Nephron progenitor cell (in vitro differentiated cells): ENCODE measurements around the gene GORASP2.
A peak's percentile ranks its signal among the peaks of the same experiment; 100 is the strongest.

Experiments
- DNase-seq: peaks from one replicate; pipeline ENCODE4 v3.0.0; 2021
- H3K27ac Mint-ChIP-seq: 2 replicates; pipeline ENCODE4 v1.8.0; 2021; ENCODE audit warnings: mild to moderate bottlenecking, moderate library complexity, mixed read lengths
- H3K27me3 Mint-ChIP-seq: 2 replicates; pipeline ENCODE4 v1.8.0; 2021; ENCODE audit warnings: mild to moderate bottlenecking, low read depth, mixed read lengths; ENCODE audit not compliant: poor library complexity
- H3K36me3 Mint-ChIP-seq: 2 replicates; pipeline ENCODE4 v1.8.0; 2021; ENCODE audit warnings: low read depth, mixed read lengths
- H3K4me1 Mint-ChIP-seq: 2 replicates; pipeline ENCODE4 v1.8.0; 2021; ENCODE audit warnings: mixed read lengths
- H3K4me3 Mint-ChIP-seq: 2 replicates; pipeline ENCODE4 v1.8.0; 2021; ENCODE audit warnings: mild to moderate bottlenecking, moderate library complexity, mixed read lengths
- H3K9me3 Mint-ChIP-seq: 2 replicates; pipeline ENCODE4 v1.8.0; 2021; ENCODE audit warnings: mild to moderate bottlenecking, moderate library complexity, mixed read lengths
- TF ChIP-seq, protein P1 (sequence below): fragments of 200-600 bp; sonication (generic); IDR thresholded peaks from 2 replicates; pipeline ENCODE4 v1.5.0; 2021; ENCODE audit warnings: antibody characterized with exemption

The GORASP2 gene

DNA sequence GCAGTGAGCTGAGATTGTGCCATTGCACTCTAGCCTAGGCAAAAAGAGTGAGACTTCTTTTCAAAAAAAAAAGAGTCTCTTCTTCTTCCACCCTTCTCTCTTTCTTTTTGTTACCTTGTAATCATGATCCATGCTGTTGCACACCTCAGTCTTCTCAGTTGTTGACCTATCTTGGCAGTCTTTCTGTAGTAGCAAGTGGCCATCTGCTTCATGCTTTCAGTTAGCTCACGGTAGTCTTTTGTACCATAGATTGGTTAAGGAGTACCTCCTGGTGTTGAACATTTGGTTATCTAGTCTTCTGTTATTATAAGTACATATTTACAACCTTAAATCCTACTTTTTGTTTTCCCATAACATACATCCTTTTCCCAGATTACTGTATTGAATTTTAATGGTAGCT lies 3.1 kb downstream of the GORASP2 start:
- no peak for DNase-seq
- Mint-ChIP-seq H3K27me3 (peaks cover 7% of the 10 kb centered on the region), H3K27ac (peak overlapping the region; percentile 49), H3K9me3 (peaks cover 7% of the 10 kb centered on the region), H3K36me3 (peaks cover 30% of the 10 kb centered on the region), H3K4me1 (peaks cover 36% of the 10 kb centered on the region), H3K4me3 (peak overlapping the region; percentile 61)
- TF ChIP-seq, protein P1, sequence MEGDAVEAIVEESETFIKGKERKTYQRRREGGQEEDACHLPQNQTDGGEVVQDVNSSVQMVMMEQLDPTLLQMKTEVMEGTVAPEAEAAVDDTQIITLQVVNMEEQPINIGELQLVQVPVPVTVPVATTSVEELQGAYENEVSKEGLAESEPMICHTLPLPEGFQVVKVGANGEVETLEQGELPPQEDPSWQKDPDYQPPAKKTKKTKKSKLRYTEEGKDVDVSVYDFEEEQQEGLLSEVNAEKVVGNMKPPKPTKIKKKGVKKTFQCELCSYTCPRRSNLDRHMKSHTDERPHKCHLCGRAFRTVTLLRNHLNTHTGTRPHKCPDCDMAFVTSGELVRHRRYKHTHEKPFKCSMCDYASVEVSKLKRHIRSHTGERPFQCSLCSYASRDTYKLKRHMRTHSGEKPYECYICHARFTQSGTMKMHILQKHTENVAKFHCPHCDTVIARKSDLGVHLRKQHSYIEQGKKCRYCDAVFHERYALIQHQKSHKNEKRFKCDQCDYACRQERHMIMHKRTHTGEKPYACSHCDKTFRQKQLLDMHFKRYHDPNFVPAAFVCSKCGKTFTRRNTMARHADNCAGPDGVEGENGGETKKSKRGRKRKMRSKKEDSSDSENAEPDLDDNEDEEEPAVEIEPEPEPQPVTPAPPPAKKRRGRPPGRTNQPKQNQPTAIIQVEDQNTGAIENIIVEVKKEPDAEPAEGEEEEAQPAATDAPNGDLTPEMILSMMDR = no peak

DNA sequence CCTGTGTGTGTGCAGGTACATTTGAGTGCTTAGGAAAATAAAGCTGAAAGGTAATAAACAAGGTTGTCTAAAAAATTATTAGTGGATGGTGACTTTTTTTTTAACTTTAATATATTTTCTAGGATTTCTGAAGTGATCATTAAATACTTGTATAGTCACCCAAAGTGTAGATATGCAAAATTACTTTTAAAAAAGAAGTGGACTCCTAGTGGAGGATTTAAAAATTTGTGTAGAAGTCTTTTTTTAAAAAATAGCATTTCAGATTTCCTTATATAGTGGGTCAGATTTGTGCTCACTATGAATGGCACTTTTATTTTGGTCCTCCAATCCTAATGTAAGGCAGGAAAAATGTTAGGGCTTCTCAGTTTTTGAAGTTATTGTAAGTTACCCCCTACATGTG lies 3.9 kb downstream of the GORASP2 start:
- Mint-ChIP-seq H3K27ac (no peak overlapping the region), H3K4me3 (no peak overlapping the region), H3K4me1 (peaks cover 34% of the 10 kb centered on the region), H3K36me3 (peaks cover 28% of the 10 kb centered on the region), H3K27me3 (peaks cover 7% of the 10 kb centered on the region), H3K9me3 (peaks cover 2% of the 10 kb centered on the region)
- no peak for DNase-seq
- TF ChIP-seq, protein P1 = no peak

DNA sequence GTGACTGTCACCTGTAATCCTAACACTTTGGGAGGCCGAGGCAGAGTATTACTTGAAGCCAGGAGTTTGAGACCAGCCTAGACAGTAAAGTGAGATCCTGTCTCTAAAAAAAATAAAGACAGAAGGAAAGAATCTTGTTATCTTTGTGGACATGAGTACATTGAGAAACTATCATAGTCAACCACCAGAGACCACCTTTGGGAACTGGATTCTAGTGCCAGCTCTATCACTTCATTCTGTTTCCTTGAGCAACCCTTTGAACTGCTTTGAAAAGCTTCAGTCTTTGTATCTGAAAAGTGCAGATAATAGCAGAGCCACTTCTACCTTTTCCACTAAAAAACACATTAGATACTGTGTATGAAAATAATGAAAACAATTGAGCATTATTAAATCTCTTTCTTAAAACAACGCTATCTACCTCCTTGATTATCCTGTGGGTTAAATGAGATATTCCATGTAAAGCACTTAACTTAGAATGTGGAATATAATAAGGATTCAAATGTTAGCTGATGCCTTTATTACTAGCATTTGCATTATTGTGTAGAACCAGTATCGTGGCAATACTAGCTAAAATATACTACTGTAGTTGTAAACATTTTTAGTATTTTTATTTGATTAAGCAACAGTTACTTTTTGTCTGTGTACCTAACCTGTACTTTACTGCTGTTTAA lies 8.8 kb downstream of the GORASP2 start:
- H3K36me3 Mint-ChIP-seq = peaks cover 35% of the 10 kb centered on the region
- no peak for DNase-seq
- H3K27ac Mint-ChIP-seq = peak overlapping the region; percentile 93
- TF ChIP-seq, protein P1 = no peak
- H3K4me3 Mint-ChIP-seq = no peak overlapping the region
- H3K4me1 Mint-ChIP-seq = no peaks in the 10 kb centered on the region
- H3K9me3 Mint-ChIP-seq = no peaks in the 10 kb centered on the region
- H3K27me3 Mint-ChIP-seq = peaks cover 4% of the 10 kb centered on the region

DNA sequence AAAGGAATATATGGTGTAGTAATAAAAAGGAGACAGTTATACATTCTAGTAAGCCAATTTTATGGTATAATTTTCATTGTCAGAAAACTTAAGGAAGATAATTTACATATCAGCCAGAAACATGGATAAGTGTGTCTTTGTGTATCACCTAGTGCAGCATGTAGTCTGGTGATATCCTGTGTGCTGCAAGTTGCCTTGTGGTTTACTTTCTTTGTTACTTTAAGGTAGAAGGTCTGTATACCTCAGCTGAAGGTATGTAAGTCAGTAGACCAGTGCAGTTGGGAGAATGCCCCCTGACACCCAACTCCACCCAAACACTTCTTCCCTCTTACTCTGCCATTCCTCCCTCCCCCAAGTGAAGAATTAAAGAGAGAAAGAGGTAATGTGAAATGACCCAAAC lies 11.0 kb downstream of the GORASP2 start:
- Mint-ChIP-seq H3K9me3 (no peaks in the 10 kb centered on the region), H3K27me3 (peaks cover 4% of the 10 kb centered on the region), H3K27ac (peak overlapping the region; percentile 27), H3K4me1 (peaks cover 4% of the 10 kb centered on the region), H3K36me3 (peaks cover 33% of the 10 kb centered on the region), H3K4me3 (no peak overlapping the region)
- TF ChIP-seq, protein P1 = no peak
- DNase-seq = no peak

DNA sequence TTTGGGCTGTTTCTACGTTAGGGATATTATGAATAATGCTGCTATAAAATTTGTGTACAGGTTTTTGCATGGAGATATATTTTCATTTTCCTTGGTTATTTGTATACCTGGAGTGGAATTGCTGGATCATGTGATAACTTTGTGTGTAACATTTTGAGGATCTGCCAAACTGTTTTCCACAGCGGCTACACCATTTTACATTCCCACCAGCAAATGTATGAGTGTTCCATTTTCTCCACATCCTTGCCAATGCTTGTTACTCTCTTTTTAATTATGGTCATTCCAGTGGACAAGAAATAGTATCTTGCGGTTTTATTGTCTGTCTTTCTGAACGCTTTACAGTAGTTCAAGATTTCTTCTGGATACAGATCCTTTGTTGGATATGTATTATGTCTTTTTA lies 13.6 kb downstream of the GORASP2 start:
- TF ChIP-seq, protein P1 = no peak
- Mint-ChIP-seq H3K27ac (no peak overlapping the region), H3K27me3 (no peaks in the 10 kb centered on the region), H3K4me1 (peaks cover 4% of the 10 kb centered on the region), H3K4me3 (no peak overlapping the region), H3K9me3 (no peaks in the 10 kb centered on the region), H3K36me3 (peaks cover 28% of the 10 kb centered on the region)
- DNase-seq = no peak

DNA sequence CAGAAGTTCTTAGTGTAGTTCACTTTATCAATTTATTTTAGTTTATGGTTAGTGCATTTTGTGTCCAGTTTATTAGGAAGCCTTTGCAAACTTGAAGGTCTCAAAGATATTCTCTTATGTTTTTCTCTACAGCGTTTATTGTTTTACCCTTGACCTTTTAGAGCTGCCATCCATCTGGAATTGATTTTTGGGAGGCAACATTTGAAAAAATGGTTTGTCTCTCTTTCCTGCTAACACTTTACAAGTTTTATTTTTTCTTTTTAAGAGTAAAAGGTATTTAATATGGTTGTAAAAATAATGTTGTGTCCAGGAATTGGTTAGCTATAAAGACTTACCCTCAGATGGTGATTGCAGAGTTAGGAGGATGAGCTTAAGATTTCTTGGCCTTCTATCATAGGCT lies 14.0 kb downstream of the GORASP2 start:
- peaks cover 4% of the 10 kb centered on the region for H3K4me1 Mint-ChIP-seq
- no peaks in the 10 kb centered on the region for H3K9me3 Mint-ChIP-seq
- peaks cover 28% of the 10 kb centered on the region for H3K36me3 Mint-ChIP-seq
- H3K27ac Mint-ChIP-seq = no peak overlapping the region
- TF ChIP-seq, protein P1 = no peak
- H3K4me3 Mint-ChIP-seq = no peak overlapping the region
- DNase-seq = no peak
- no peaks in the 10 kb centered on the region for H3K27me3 Mint-ChIP-seq
